AG09309 (cell line): ENCODE measurements around the gene SETBP1.

Source experiments
- DNase-seq: peaks from one replicate; pipeline ENCODE4 v3.0.0-alpha.2; 2010; ENCODE audit warnings: low read depth
- H3K4me3 ChIP-seq: 2 replicates; pipeline ENCODE4 v1.5.1; 2011; ENCODE audit warnings: mild to moderate bottlenecking, low read depth, low read length, moderate library complexity; ENCODE audit not compliant: control insufficient read depth
- CTCF ChIP-seq: IDR thresholded peaks from 2 replicates; pipeline ENCODE4 v1.5.1; 2011; ENCODE audit warnings: mild to moderate bottlenecking, low read depth, low read length, inconsistent platforms; ENCODE audit not compliant: insufficient read depth, control insufficient read depth; ENCODE audit errors: missing control alignments

The SETBP1 gene

DNA sequence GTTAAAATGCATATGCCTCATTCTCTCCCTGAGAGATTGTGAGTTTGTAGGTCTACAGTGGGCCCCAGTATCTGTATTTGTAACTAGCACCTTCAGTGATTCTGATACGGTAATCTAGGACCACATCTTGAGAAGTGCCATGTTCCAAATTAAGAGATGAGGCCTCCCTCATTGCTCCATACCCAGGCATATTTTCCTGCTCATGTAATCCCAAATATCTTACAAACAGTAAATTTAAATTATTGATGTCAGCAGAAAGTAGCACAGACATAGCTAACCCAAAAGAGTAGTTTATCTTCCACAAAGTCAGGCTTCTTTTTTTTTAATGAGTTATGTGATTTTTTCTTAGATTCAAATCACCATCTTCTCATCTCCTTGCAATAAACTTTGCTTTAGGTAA lies 263.8 kb downstream of the SETBP1 start:
- DNase-seq, result no peak
- TF ChIP-seq CTCF, result no peak
- H3K4me3 ChIP-seq, result no peak overlapping the region

GRCh38 chr18:44945888-44946401 lies 265.3 kb downstream of the SETBP1 start:
- H3K4me3 ChIP-seq, result no peak overlapping the region
- no peak for DNase-seq
- TF ChIP-seq CTCF, result no peak

DNA sequence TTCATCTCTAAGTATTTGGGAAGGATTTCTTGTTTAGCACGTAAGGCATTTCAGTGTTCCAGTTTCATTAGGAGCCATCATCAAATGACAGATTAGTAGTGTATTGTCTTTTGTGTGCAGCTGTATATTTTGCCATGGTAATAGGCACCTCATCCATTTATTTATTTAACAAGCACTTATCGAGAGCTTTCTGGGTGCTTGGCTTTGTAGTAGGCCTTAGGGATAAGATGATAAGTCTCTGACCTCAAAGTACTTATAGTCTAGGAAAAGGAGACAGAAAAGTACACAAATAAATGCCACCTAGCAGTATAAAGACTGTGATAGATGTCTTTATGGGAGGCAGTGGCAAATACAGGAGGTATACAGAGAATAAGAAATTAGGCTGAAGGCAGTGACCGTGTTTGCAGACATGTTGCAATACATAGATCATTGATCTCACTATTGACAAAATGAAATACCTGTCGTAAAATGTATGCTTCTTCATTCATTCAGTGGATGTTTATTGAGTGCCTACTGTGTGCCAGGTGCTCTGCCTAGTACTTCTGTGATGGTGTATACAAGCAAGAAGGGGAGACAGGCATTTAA lies 265.9 kb downstream of the SETBP1 start:
- no peak for DNase-seq
- TF ChIP-seq CTCF, result no peak
- H3K4me3 ChIP-seq, result no peak overlapping the region

DNA sequence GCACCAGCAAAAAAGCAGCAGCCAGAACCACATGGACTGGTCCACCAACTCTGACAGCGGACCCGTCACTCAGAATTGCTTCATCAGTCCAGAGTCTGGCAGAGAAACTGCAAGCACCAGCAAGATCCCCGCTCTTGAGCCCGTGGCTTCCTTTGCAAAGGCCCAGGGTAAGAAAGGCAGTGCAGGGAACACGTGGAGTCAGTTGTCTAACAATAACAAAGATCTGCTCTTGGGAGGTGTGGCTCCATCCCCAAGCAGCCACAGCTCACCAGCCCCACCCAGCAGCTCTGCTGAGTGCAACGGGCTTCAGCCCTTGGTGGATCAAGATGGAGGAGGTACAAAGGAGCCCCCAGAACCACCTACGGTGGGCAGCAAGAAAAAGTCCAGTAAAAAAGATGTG lies 269.3 kb downstream of the SETBP1 start:
- no peak for DNase-seq
- no peak for TF ChIP-seq CTCF

DNA sequence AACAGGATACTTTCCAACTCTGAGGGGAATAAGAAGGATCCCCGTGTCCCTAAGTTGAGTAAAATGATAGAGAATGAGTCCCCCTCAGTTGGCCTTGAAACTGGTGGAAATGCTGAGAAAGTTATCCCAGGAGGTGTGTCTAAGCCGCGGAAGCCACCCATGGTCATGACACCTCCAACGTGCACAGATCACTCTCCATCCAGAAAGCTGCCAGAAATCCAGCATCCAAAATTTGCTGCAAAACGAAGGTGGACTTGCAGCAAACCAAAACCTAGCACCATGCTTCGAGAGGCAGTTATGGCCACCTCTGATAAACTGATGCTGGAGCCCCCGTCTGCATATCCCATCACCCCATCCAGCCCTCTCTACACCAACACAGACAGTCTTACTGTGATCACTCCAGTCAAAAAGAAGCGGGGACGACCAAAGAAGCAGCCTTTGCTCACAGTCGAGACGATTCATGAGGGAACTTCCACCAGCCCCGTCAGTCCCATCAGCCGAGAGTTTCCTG lies 270.1 kb downstream of the SETBP1 start:
- TF ChIP-seq CTCF, result no peak
- no peak overlapping the region for H3K4me3 ChIP-seq
- no peak for DNase-seq

More for the DNA sequence above, 269.3 kb downstream of the SETBP1 start:
- H3K4me3 ChIP-seq, result no peak overlapping the region

GRCh38 chr18:44951748-44952147 lies 271.1 kb downstream of the SETBP1 start:
- DNase-seq, result no peak
- H3K4me3 ChIP-seq, result no peak overlapping the region
- TF ChIP-seq CTCF, result no peak
